ENCODE data around the gene PHF19.

PHF19 gene

GRCh38 chr9:120891884-120892747 lies 15.1 kb upstream of the PHF19 start:
- no peak for DNase-seq

GRCh38 chr9:120891245-120891883 lies 14.4 kb upstream of the PHF19 start:
- no peak for DNase-seq

- DNase-seq: no peak
Measured at GRCh38 chr9:120890320-120891244, 13.6 kb upstream of the PHF19 start.

- DNase-seq: no peak
Measured at GRCh38 chr9:120889606-120890271, 12.8 kb upstream of the PHF19 start.

- no peak for DNase-seq
Measured at GRCh38 chr9:120888626-120889025, 11.6 kb upstream of the PHF19 start.

GRCh38 chr9:120886490-120886967 lies 9.5 kb upstream of the PHF19 start:
- DNase-seq: no peak

- peak in 1 of 2 donors; percentile 82 for DNase-seq
Measured at GRCh38 chr9:120885958-120886357, 9.0 kb upstream of the PHF19 start.

- DNase-seq: no peak
Measured at GRCh38 chr9:120885457-120885856, 8.5 kb upstream of the PHF19 start.

GRCh38 chr9:120883608-120883996 lies 6.6 kb upstream of the PHF19 start:
- no peak for DNase-seq

- no peak for DNase-seq
Measured at GRCh38 chr9:120882935-120883607, 6.1 kb upstream of the PHF19 start.

- DNase-seq: no peak
Measured at GRCh38 chr9:120879446-120879845, 2.5 kb upstream of the PHF19 start.

GRCh38 chr9:120878188-120879130 lies 1.5 kb upstream of the PHF19 start:
- no peak for DNase-seq

- DNase-seq: peak; percentile 62 to 68
Measured at GRCh38 chr9:120877276-120878034, 467 bp upstream of the PHF19 start.

- DNase-seq: peak; percentile 72 to 92
Measured at GRCh38 chr9:120875954-120876841, 790 bp downstream of the PHF19 start.

- no peak for DNase-seq
Measured at GRCh38 chr9:120875643-120875953, 1.4 kb downstream of the PHF19 start.

- no peak for DNase-seq
Measured at GRCh38 chr9:120875195-120875565, 1.8 kb downstream of the PHF19 start.

- no peak for DNase-seq
Measured at GRCh38 chr9:120874226-120875194, 2.5 kb downstream of the PHF19 start.

GRCh38 chr9:120873512-120873911 lies 3.5 kb downstream of the PHF19 start:
- no peak for DNase-seq

Data from bone marrow (tissue), 2 donors.